Keratinocyte (primary cell): Measurements from ENCODE around the gene NRSN2. TPM values are rescaled to one million over a fixed set of nuclear protein-coding genes. Genes with fewer than 3 reads are reported as not detected.
A peak's percentile ranks its signal among the peaks of the same experiment; 100 is the strongest.

Experiments
- DNase-seq: peaks from one replicate; pipeline ENCODE4 v3.0.0-alpha.2; 2011; ENCODE audit warnings: low read depth, missing footprints, low spot score
- FAIRE-seq: peaks from 2 replicates; lab custom pipeline; 2011; peaks lifted over from hg19 to GRCh38; lab: Jason Lieb, UNC
- H2AFZ ChIP-seq: 2 replicates; pipeline ENCODE4 v1.6.0; 2012; ENCODE audit warnings: low read length, control low read depth, inconsistent platforms; ENCODE audit not compliant: control insufficient read depth
- H3K27ac ChIP-seq: 2 replicates; pipeline ENCODE4 v1.5.1; 2011; ENCODE audit warnings: low read length; ENCODE audit not compliant: control insufficient read depth, insufficient read depth
- H3K27me3 ChIP-seq: 3 replicates; pipeline ENCODE4 v1.6.0; 2011; ENCODE audit warnings: low read length; ENCODE audit not compliant: control insufficient read depth, insufficient read depth; ENCODE audit errors: extremely low read depth
- H3K36me3 ChIP-seq, 2 experiments: 2 replicates in 1 of 2; 3 replicates in 1 of 2; pipeline ENCODE4 v1.5.1; 2011; ENCODE audit warnings: low read length in 2 of 2, mild to moderate bottlenecking in 1 of 2; ENCODE audit not compliant: control insufficient read depth in 2 of 2, insufficient read depth in 2 of 2; ENCODE audit errors: extremely low read depth in 1 of 2
- H3K4me1 ChIP-seq: 3 replicates; pipeline ENCODE4 v1.5.1; 2011; ENCODE audit warnings: low read length; ENCODE audit not compliant: control insufficient read depth, insufficient read depth; ENCODE audit errors: extremely low read depth
- H3K4me2 ChIP-seq: 3 replicates; pipeline ENCODE4 v1.6.0; 2011; ENCODE audit warnings: low read depth, low read length; ENCODE audit not compliant: control insufficient read depth, insufficient read depth; ENCODE audit errors: extremely low read depth
- H3K4me3 ChIP-seq, 3 experiments: fragments of 200-600 bp in 1 of 3; sonication (generic) in 1 of 3; 2 replicates in 2 of 3; 3 replicates in 1 of 3; pipeline ENCODE4 v1.5.1; 2011 to 2016; ENCODE audit warnings: low read length in 3 of 3, mild to moderate bottlenecking in 3 of 3, control low read depth in 2 of 3, inconsistent platforms in 1 of 3, low read depth in 1 of 3, mixed read lengths in 1 of 3, mixed run types in 1 of 3, moderate library complexity in 1 of 3; ENCODE audit not compliant: control insufficient read depth in 2 of 3, insufficient read depth in 2 of 3; ENCODE audit errors: extremely low read depth in 1 of 3
- H3K79me2 ChIP-seq: 2 replicates; pipeline ENCODE4 v1.6.0; 2012; ENCODE audit warnings: low read length; ENCODE audit not compliant: control insufficient read depth, insufficient read depth
- H3K9ac ChIP-seq: 3 replicates; pipeline ENCODE4 v1.6.0; 2011; ENCODE audit warnings: low read length; ENCODE audit not compliant: control insufficient read depth, insufficient read depth; ENCODE audit errors: extremely low read depth
- H3K9me1 ChIP-seq: 3 replicates; pipeline ENCODE4 v1.6.0; 2011; ENCODE audit warnings: low read length; ENCODE audit not compliant: control insufficient read depth, insufficient read depth; ENCODE audit errors: extremely low read depth
- H3K9me3 ChIP-seq: 2 replicates; pipeline ENCODE4 v1.5.1; 2012; ENCODE audit warnings: low read depth, low read length; ENCODE audit not compliant: control insufficient read depth
- H4K20me1 ChIP-seq: 3 replicates; pipeline ENCODE4 v1.6.0; 2011; ENCODE audit warnings: low read length; ENCODE audit not compliant: control insufficient read depth, insufficient read depth; ENCODE audit errors: extremely low read depth
- EZH2 ChIP-seq: IDR thresholded peaks from one replicate; pipeline ENCODE4 v1.6.1; 2012; ENCODE audit warnings: inconsistent platforms, mild to moderate bottlenecking, low read length, moderate library complexity
- dilution Hi-C: fragments of 300-500 bp; cut with MboI; formaldehyde crosslinking; loops from one replicate; pipeline ENCODE4 v1.7.0; 2020; ENCODE audit warnings: low sequenced_read_pairs; ENCODE audit not compliant: extremely low pct_ligation_motif_present
- polyA plus RNA-seq, 5 experiments: library from polyadenylated mRNA; depleted of rRNA in 3 of 5; stranded (reverse) in 3 of 5; stranded (forward) in 1 of 5; unstranded in 1 of 5; fragments of >200 nt; gene quantifications; 1 replicate in 1 of 5; 2 replicates in 3 of 5; 3 replicates in 1 of 5; pipeline versions ENCODE4 v1.2.1 to v1.2.3, GENCODE V29; 2011 to 2012; ENCODE audit warnings: missing spikeins in 2 of 5, low read depth in 1 of 5, low replicate concordance in 1 of 5
- TF ChIP-seq, protein P1 (sequence below), 3 experiments: IDR thresholded peaks in 1 of 3; conservative IDR thresholded peaks in 1 of 3; optimal IDR thresholded peaks in 1 of 3; 2 replicates in 2 of 3; 3 replicates in 1 of 3; pipeline versions ENCODE3 to v1.5.1; 2011; ENCODE audit warnings: low read length in 3 of 3, mild to moderate bottlenecking in 3 of 3, moderate library complexity in 2 of 3, control low read depth in 1 of 3, inconsistent platforms in 1 of 3; ENCODE audit not compliant: insufficient read depth in 2 of 3; ENCODE audit errors: extremely low read depth in 1 of 3

Gene NRSN2
- polyA plus RNA-seq, 1 donor (not counting 4 experiments of a cell fraction or from before 2014, with no cell fraction given), result 10.4 TPM

- Histone ChIP-seq H3K4me2 (peak overlapping the region; percentile 63), H3K9me3 (peaks cover 2% of the 10 kb centered on the region), H3K79me2 (no peaks in the 10 kb centered on the region), H3K9ac (no peak overlapping the region), H3K9me1 (peaks cover 4% of the 10 kb centered on the region), H4K20me1 (peaks cover 2% of the 10 kb centered on the region), H3K27me3 (no peaks in the 10 kb centered on the region), H2AFZ (no peak overlapping the region), H3K4me1 (peaks cover 53% of the 10 kb centered on the region), H3K27ac (peak overlapping the region; percentile 62), H3K4me3 (no peak overlapping the region), H3K36me3 (no peaks in the 10 kb centered on the region)
- dilution Hi-C loops, result no loop called here
- DNase-seq (no peak), FAIRE-seq (no peak)
- TF ChIP-seq, protein P1, sequence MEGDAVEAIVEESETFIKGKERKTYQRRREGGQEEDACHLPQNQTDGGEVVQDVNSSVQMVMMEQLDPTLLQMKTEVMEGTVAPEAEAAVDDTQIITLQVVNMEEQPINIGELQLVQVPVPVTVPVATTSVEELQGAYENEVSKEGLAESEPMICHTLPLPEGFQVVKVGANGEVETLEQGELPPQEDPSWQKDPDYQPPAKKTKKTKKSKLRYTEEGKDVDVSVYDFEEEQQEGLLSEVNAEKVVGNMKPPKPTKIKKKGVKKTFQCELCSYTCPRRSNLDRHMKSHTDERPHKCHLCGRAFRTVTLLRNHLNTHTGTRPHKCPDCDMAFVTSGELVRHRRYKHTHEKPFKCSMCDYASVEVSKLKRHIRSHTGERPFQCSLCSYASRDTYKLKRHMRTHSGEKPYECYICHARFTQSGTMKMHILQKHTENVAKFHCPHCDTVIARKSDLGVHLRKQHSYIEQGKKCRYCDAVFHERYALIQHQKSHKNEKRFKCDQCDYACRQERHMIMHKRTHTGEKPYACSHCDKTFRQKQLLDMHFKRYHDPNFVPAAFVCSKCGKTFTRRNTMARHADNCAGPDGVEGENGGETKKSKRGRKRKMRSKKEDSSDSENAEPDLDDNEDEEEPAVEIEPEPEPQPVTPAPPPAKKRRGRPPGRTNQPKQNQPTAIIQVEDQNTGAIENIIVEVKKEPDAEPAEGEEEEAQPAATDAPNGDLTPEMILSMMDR (optimal IDR thresholded peaks at IDR 0.05 in 1 of 3, IDR thresholded peaks at IDR 0.05 in 1 of 3, conservative IDR thresholded peaks at IDR 0.05 in 1 of 3; ENCODE audit: extremely low read depth in 1 of 3, insufficient read depth in 2 of 3, low read length in 3 of 3), result no peak
- no peak for TF ChIP-seq EZH2
Observed at GRCh38 chr20:311609-312008, 35.3 kb upstream of the NRSN2 start.

GRCh38 chr20:312067-312466 lies 34.8 kb upstream of the NRSN2 start:
- H3K27me3 ChIP-seq, result no peaks in the 10 kb centered on the region
- H3K79me2 ChIP-seq, result no peaks in the 10 kb centered on the region
- no peak overlapping the region for H3K4me3 ChIP-seq
- peak overlapping the region; percentile 63 for H3K4me2 ChIP-seq
- TF ChIP-seq, protein P1 (optimal IDR thresholded peaks at IDR 0.05 in 1 of 3, IDR thresholded peaks at IDR 0.05 in 1 of 3, conservative IDR thresholded peaks at IDR 0.05 in 1 of 3; ENCODE audit: extremely low read depth in 1 of 3, insufficient read depth in 2 of 3, low read length in 3 of 3), result no peak
- TF ChIP-seq EZH2, result no peak
- peaks cover 53% of the 10 kb centered on the region for H3K4me1 ChIP-seq
- no peaks in the 10 kb centered on the region for H3K36me3 ChIP-seq
- FAIRE-seq (peak; percentile 87), DNase-seq (no peak)
- H3K9me3 ChIP-seq, result peaks cover 2% of the 10 kb centered on the region
- peak overlapping the region; percentile 40 for H3K9ac ChIP-seq
- dilution Hi-C loops, result no loop called here
- H3K9me1 ChIP-seq, result peaks cover 4% of the 10 kb centered on the region
- H2AFZ ChIP-seq, result peak overlapping the region; percentile 11
- H4K20me1 ChIP-seq, result peaks cover 2% of the 10 kb centered on the region
- peak overlapping the region; percentile 62 for H3K27ac ChIP-seq
